ENCODE results near the gene H2AZ1.

- TF ChIP-seq EP300 (conservative IDR thresholded peaks at IDR 0.05; ENCODE audit: poor library complexity, severe bottlenecking), result no peak
- TF ChIP-seq MXI1 (conservative IDR thresholded peaks at IDR 0.05; ENCODE audit: poor library complexity, severe bottlenecking), result no peak
Observed at GRCh38 chr4:99938243-99938753, 11.8 kb downstream of the H2AZ1 start.
